Endothelial cell (in vitro differentiated cells): ENCODE results near the gene TTC9B. TPM values are rescaled to one million over a fixed set of nuclear protein-coding genes. Genes with fewer than 3 reads are reported as not detected.

Source experiments
- DNase-seq: peaks from one replicate; pipeline ENCODE4 v3.0.0; 2021; ENCODE audit warnings: low spot score
- H3K27ac Mint-ChIP-seq: one replicate; pipeline ENCODE4 v1.8.0; 2021; ENCODE audit warnings: mixed read lengths, inconsistent platforms; ENCODE audit not compliant: unreplicated experiment
- H3K27me3 Mint-ChIP-seq: one replicate; pipeline ENCODE4 v1.8.0; 2021; ENCODE audit warnings: mild to moderate bottlenecking, moderate library complexity, mixed read lengths, inconsistent platforms; ENCODE audit not compliant: unreplicated experiment
- H3K36me3 Mint-ChIP-seq: one replicate; pipeline ENCODE4 v1.8.0; 2021; ENCODE audit warnings: mild to moderate bottlenecking, low read depth, mixed read lengths, inconsistent platforms; ENCODE audit not compliant: unreplicated experiment
- H3K4me1 Mint-ChIP-seq: one replicate; pipeline ENCODE4 v1.8.0; 2021; ENCODE audit warnings: mild to moderate bottlenecking, mixed read lengths, inconsistent platforms; ENCODE audit not compliant: unreplicated experiment
- H3K4me3 Mint-ChIP-seq: one replicate; pipeline ENCODE4 v1.8.0; 2021; ENCODE audit warnings: mild to moderate bottlenecking, mixed read lengths, inconsistent platforms; ENCODE audit not compliant: unreplicated experiment
- H3K9me3 Mint-ChIP-seq: one replicate; pipeline ENCODE4 v1.8.0; 2021; ENCODE audit warnings: mixed read lengths, inconsistent platforms; ENCODE audit not compliant: unreplicated experiment
- CTCF ChIP-seq: fragments of 200-600 bp; sonication (generic); IDR thresholded peaks from one replicate; pipeline ENCODE4 v1.5.0; 2021; ENCODE audit warnings: antibody characterized with exemption; ENCODE audit not compliant: unreplicated experiment
- total RNA-seq: library from RNA; stranded (reverse); fragmentation: NEBNext Ultra II Directional; extraction: Animal tissue kit (Norgen Biotek cat#: 25700); gene quantifications from one replicate; pipeline ENCODE4 v1.2.1, GENCODE V29; 2021; ENCODE audit not compliant: unreplicated experiment

The TTC9B gene
- total RNA-seq, 1 donor from 2014 or later, result 1.1 TPM

GRCh38 chr19:40233811-40234389 lies 15.7 kb upstream of the TTC9B start:
- H3K27ac Mint-ChIP-seq, result no peak overlapping the region
- H3K4me3 Mint-ChIP-seq, result no peak overlapping the region
- peaks cover 16% of the 10 kb centered on the region for H3K36me3 Mint-ChIP-seq
- peaks cover 16% of the 10 kb centered on the region for H3K4me1 Mint-ChIP-seq
- H3K9me3 Mint-ChIP-seq, result no peaks in the 10 kb centered on the region
- DNase-seq, result no peak
- peaks cover 10% of the 10 kb centered on the region for H3K27me3 Mint-ChIP-seq
- TF ChIP-seq CTCF, result no peak

GRCh38 chr19:40232949-40233810 lies 15.0 kb upstream of the TTC9B start:
- no peak for TF ChIP-seq CTCF
- Mint-ChIP-seq H3K4me1 (peaks cover 20% of the 10 kb centered on the region), H3K4me3 (no peak overlapping the region), H3K27ac (no peak overlapping the region), H3K36me3 (peaks cover 13% of the 10 kb centered on the region), H3K9me3 (no peaks in the 10 kb centered on the region), H3K27me3 (peaks cover 11% of the 10 kb centered on the region)
- DNase-seq, result no peak

GRCh38 chr19:40232479-40232878 lies 14.3 kb upstream of the TTC9B start:
- no peak for DNase-seq
- no peak for TF ChIP-seq CTCF
- Mint-ChIP-seq H3K4me1 (peaks cover 23% of the 10 kb centered on the region), H3K27me3 (peaks cover 11% of the 10 kb centered on the region), H3K36me3 (peaks cover 8% of the 10 kb centered on the region), H3K4me3 (no peak overlapping the region), H3K9me3 (no peaks in the 10 kb centered on the region), H3K27ac (no peak overlapping the region)

DNA sequence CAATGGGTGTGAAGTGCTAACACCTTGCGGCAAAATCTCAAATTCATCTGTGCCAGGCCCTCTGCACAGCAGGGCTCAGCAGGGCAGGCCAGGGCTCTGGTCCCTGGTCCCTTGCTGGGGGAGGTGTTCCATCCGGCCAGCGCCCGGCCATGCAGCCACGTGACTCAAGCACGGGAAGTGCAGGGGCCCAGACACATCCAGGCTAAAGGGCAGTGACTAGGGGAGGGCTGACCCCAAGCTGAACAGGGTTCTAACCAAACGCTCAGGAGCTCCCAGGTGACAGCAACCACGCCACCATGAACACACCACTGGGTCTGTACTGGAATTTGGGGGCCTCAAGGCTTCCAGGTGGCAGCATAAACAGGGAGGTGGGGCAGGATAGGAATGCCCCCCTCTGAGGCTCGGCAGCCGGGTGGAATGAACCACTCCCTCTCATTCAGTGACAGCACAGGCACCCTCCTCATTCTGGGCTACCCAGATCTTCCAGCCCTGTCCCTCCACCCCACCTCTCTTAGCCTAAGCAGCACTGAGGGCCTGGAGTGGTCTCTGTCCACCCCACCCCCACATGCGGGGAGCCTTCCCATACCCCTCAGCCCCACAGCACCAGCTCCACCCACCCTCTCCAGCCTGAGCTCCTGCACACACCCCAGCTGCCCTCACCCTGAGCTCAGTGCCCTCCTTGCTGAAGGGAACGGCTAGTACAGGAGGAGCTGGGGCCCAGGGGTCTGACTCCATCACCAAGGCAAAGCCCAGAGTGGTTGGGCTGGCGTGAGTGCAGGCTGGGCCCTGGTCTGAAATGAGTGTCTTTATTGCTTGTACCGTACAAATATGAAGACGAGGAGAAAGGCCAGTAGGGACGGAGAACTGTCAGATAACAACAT lies 13.6 kb upstream of the TTC9B start:
- Mint-ChIP-seq H3K36me3 (peaks cover 4% of the 10 kb centered on the region), H3K9me3 (no peaks in the 10 kb centered on the region), H3K4me3 (no peak overlapping the region), H3K27ac (no peak overlapping the region), H3K4me1 (peaks cover 23% of the 10 kb centered on the region), H3K27me3 (peaks cover 11% of the 10 kb centered on the region)
- TF ChIP-seq CTCF, result no peak
- no peak for DNase-seq
